ENCODE measurements around the gene INTS4. TPM values are rescaled to one million over a fixed set of nuclear protein-coding genes. Genes with fewer than 3 reads are reported as not detected.
"Not testable (repeated sequence)": the region's sequence is repeated elsewhere in the genome, so short reads cannot be mapped to it uniquely, and the experiment has no call there.

Gene INTS4
- total and polyA plus RNA-seq, 10 of the 15 experiments (the other 5 are each of a cell fraction or from before 2014, with no cell fraction given): 20.2 to 50.5 (median 40.0) TPM

GRCh38 chr11:77959434-77959833 lies 35.0 kb downstream of the INTS4 start (continued):
- TF ChIP-seq BCL3 (IDR thresholded peaks at IDR 0.05; ENCODE audit: borderline replicate concordance, insufficient read depth, low read depth, low read length, poor library complexity, severe bottlenecking): no peak
- TF ChIP-seq MAX (IDR thresholded peaks at IDR 0.05; ENCODE audit: low read depth, low read length): no peak
- no peak for TF ChIP-seq ATF3 (IDR thresholded peaks at IDR 0.05; ENCODE audit: borderline replicate concordance, extremely low read depth, low read depth, low read length)
- TF ChIP-seq RFX5 (IDR thresholded peaks at IDR 0.05; ENCODE audit: low read depth, low read length): no peak

GRCh38 chr11:77958583-77959177 lies 35.8 kb downstream of the INTS4 start:
- H3K9me3 ChIP-seq (replicated peaks; ENCODE audit: control insufficient read depth, insufficient read depth, low read length); POLR2A ChIA-PET; in situ Hi-C loops (cut with MboI); RAD21 ChIA-PET (ENCODE audit: unreplicated experiment); H3K27ac ChIP-seq (ENCODE audit: control insufficient read depth, insufficient read depth); H3K27me3 ChIP-seq (replicated peaks in 1 of 2; ENCODE audit: control insufficient read depth in 2 of 2, insufficient read depth in 2 of 2, low read length in 1 of 2); FAIRE-seq; H3K9ac ChIP-seq (ENCODE audit: control insufficient read depth, insufficient read depth, low read length); BruUV-seq (replicated peaks); intact Hi-C loops (cut with micrococcal nuclease; ENCODE audit: unreplicated experiment); H2AFZ ChIP-seq (ENCODE audit: control insufficient read depth, low read depth, low read length); H3K4me2 ChIP-seq (ENCODE audit: control insufficient read depth, insufficient read depth); H4K20me1 ChIP-seq (ENCODE audit: control insufficient read depth, insufficient read depth); ATAC-seq; H3K4me1 ChIP-seq (ENCODE audit: control insufficient read depth, insufficient read depth, low read length); CTCF ChIA-PET; H3K36me3 ChIP-seq (ENCODE audit: control insufficient read depth in 2 of 2, insufficient read depth in 2 of 2, low read length in 1 of 2); DNase-seq (ENCODE audit: low read depth, low spot score); H3K79me2 ChIP-seq (ENCODE audit: control insufficient read depth, insufficient read depth, low read length); SMC1A ChIA-PET (ENCODE audit: uncharacterized antibody, unreplicated experiment); H3K4me3 ChIP-seq: not testable (repeated sequence)
- WGBS (ENCODE audit: insufficient coverage, insufficient replicate concordance, low lambda C conversion rate, missing lambda C conversion rate): 98% methylated on average over 3 of the region's 3 CpGs

GRCh38 chr11:77943296-77943695 lies 51.2 kb downstream of the INTS4 start:
- H3K4me1 ChIP-seq (ENCODE audit: control insufficient read depth, insufficient read depth, low read length); in situ Hi-C loops (cut with MboI); H3K27me3 ChIP-seq (replicated peaks in 1 of 2; ENCODE audit: control insufficient read depth in 2 of 2, insufficient read depth in 2 of 2, low read length in 1 of 2); H3K4me3 ChIP-seq; SMC1A ChIA-PET (ENCODE audit: uncharacterized antibody, unreplicated experiment); H3K36me3 ChIP-seq (ENCODE audit: control insufficient read depth in 2 of 2, insufficient read depth in 2 of 2, low read length in 1 of 2); DNase-seq (ENCODE audit: low read depth, low spot score); BruUV-seq (replicated peaks); FAIRE-seq; H3K79me2 ChIP-seq (ENCODE audit: control insufficient read depth, insufficient read depth, low read length); H3K9ac ChIP-seq (ENCODE audit: control insufficient read depth, insufficient read depth, low read length); H4K20me1 ChIP-seq (ENCODE audit: control insufficient read depth, insufficient read depth); H3K27ac ChIP-seq (ENCODE audit: control insufficient read depth, insufficient read depth); RAD21 ChIA-PET (ENCODE audit: unreplicated experiment); H3K4me2 ChIP-seq (ENCODE audit: control insufficient read depth, insufficient read depth); intact Hi-C loops (cut with micrococcal nuclease; ENCODE audit: unreplicated experiment); POLR2A ChIA-PET; H3K9me3 ChIP-seq (replicated peaks; ENCODE audit: control insufficient read depth, insufficient read depth, low read length); CTCF ChIA-PET; ATAC-seq; H2AFZ ChIP-seq (ENCODE audit: control insufficient read depth, low read depth, low read length): not testable (repeated sequence)
- WGBS (ENCODE audit: insufficient coverage, insufficient replicate concordance, low lambda C conversion rate, missing lambda C conversion rate): 93% methylated on average over 1 of the region's 1 CpG

- intact Hi-C loops (cut with micrococcal nuclease; ENCODE audit: unreplicated experiment); H3K27me3 ChIP-seq (replicated peaks in 1 of 2; ENCODE audit: control insufficient read depth in 2 of 2, insufficient read depth in 2 of 2, low read length in 1 of 2); POLR2A ChIA-PET; H2AFZ ChIP-seq (ENCODE audit: control insufficient read depth, low read depth, low read length); DNase-seq (ENCODE audit: low read depth, low spot score); H3K9ac ChIP-seq (ENCODE audit: control insufficient read depth, insufficient read depth, low read length); H3K9me3 ChIP-seq (replicated peaks; ENCODE audit: control insufficient read depth, insufficient read depth, low read length); FAIRE-seq; H4K20me1 ChIP-seq (ENCODE audit: control insufficient read depth, insufficient read depth); H3K4me3 ChIP-seq; H3K4me2 ChIP-seq (ENCODE audit: control insufficient read depth, insufficient read depth); H3K36me3 ChIP-seq (ENCODE audit: control insufficient read depth in 2 of 2, insufficient read depth in 2 of 2, low read length in 1 of 2); ATAC-seq; in situ Hi-C loops (cut with MboI); BruUV-seq (replicated peaks); RAD21 ChIA-PET (ENCODE audit: unreplicated experiment); H3K4me1 ChIP-seq (ENCODE audit: control insufficient read depth, insufficient read depth, low read length); SMC1A ChIA-PET (ENCODE audit: uncharacterized antibody, unreplicated experiment); H3K27ac ChIP-seq (ENCODE audit: control insufficient read depth, insufficient read depth); CTCF ChIA-PET; H3K79me2 ChIP-seq (ENCODE audit: control insufficient read depth, insufficient read depth, low read length): not testable (repeated sequence)
These were observed 52.0 kb downstream of the INTS4 start for GRCh38 chr11:77942465-77942864.

Data from GM12878 (cell line).